Panc1 (cell line): Measurements from ENCODE around the gene ADAMTSL3. TPM values are rescaled to one million over a fixed set of nuclear protein-coding genes. Genes with fewer than 3 reads are reported as not detected.

Experiments used
- ATAC-seq: fragments of 200-7000 bp; cut with Tn5 transposase; 2 replicates; pipeline ENCODE4 v1.9.1; 2020; ENCODE audit warnings: mild to moderate bottlenecking, moderate library complexity
- BruUV-seq: library from RNA; stranded (reverse); fragments of 400-500 nt; replicated peaks from 2 replicates; lab custom pipeline; 2021; lab: Mats Ljungman, UMichigan
- CTCF ChIA-PET: fragments of 300-600 bp; sonication (Branson Sonifier 250); formaldehyde crosslinking; loops from one replicate; lab custom pipeline; 2022; ENCODE audit warnings: antibody characterized with exemption; lab: Charles Lee
- POLR2A ChIA-PET: fragments of 300-600 bp; sonication (Branson Sonifier 250); formaldehyde crosslinking; loops from one replicate; lab custom pipeline; 2022; ENCODE audit warnings: antibody characterized with exemption; lab: Charles Lee
- DNase-seq: peaks from one replicate; pipeline ENCODE4 v3.0.0-alpha.2; 2010; ENCODE audit warnings: low read depth, low spot score
- H3K27ac ChIP-seq: 2 replicates; pipeline ENCODE4 v1.5.1; 2011; ENCODE audit warnings: mild to moderate bottlenecking, low read length, inconsistent platforms
- H3K27me3 ChIP-seq: fragments of 200-500 bp; sonication (Bioruptor generic); 2 replicates; pipeline ENCODE4 v1.6.0; 2014; ENCODE audit warnings: low read length, inconsistent platforms; ENCODE audit not compliant: control insufficient read depth, insufficient read depth
- H3K36me3 ChIP-seq: fragments of 200-500 bp; sonication (Bioruptor generic); 2 replicates; pipeline ENCODE4 v1.5.1; 2014; ENCODE audit warnings: inconsistent platforms, mild to moderate bottlenecking, low read length, moderate library complexity; ENCODE audit not compliant: control insufficient read depth, insufficient read depth
- H3K4me1 ChIP-seq: 2 replicates; pipeline ENCODE4 v1.5.1; 2011; ENCODE audit warnings: inconsistent platforms, mild to moderate bottlenecking, low read length, moderate library complexity; ENCODE audit not compliant: control insufficient read depth, insufficient read depth
- H3K4me3 ChIP-seq, 2 experiments: 2 replicates each; pipeline ENCODE4 v1.5.1; 2011 to 2012; ENCODE audit warnings: low read depth in 2 of 2, low read length in 2 of 2, mild to moderate bottlenecking in 2 of 2, inconsistent platforms in 1 of 2, moderate library complexity in 1 of 2
- H3K9me3 ChIP-seq: fragments of 200-500 bp; sonication (Bioruptor generic); 2 replicates; pipeline ENCODE4 v1.5.1; 2014; ENCODE audit warnings: low read depth, mild to moderate bottlenecking, inconsistent platforms, low read length, moderate library complexity; ENCODE audit not compliant: control insufficient read depth, insufficient read depth
- CTCF ChIP-seq: fragments of 450-650 bp; IDR thresholded peaks from 2 replicates; pipeline ENCODE4 v1.5.1; 2017; ENCODE audit warnings: mild to moderate bottlenecking
- POLR2AphosphoS5 ChIP-seq: IDR thresholded peaks from 2 replicates; pipeline ENCODE4 v1.6.1; 2012; ENCODE audit warnings: mild to moderate bottlenecking, low read depth, low read length, moderate library complexity
- REST ChIP-seq, 2 experiments: IDR thresholded peaks; 2 replicates each; pipeline ENCODE4 v1.6.1; 2011 to 2012; ENCODE audit warnings: low read depth in 2 of 2, control low read depth in 1 of 2, low read length in 1 of 2, mild to moderate bottlenecking in 1 of 2, moderate library complexity in 1 of 2; ENCODE audit not compliant: insufficient read depth in 1 of 2
- SIN3A ChIP-seq: IDR thresholded peaks from 2 replicates; pipeline ENCODE4 v1.6.1; 2012; ENCODE audit warnings: low read depth, mild to moderate bottlenecking, low read length, moderate library complexity, borderline replicate concordance; ENCODE audit not compliant: insufficient read depth
- TCF7L2 ChIP-seq: IDR thresholded peaks from 2 replicates; pipeline ENCODE4 v1.6.1; 2011; ENCODE audit warnings: mild to moderate bottlenecking, low read depth, low read length, inconsistent platforms
- in situ Hi-C: cut with HindIII; loops from 2 replicates; pipeline ENCODE4 v1.10.0; 2016; ENCODE audit warnings: low sequenced_read_pairs, low pct_unique_long_range_greater_than_20kb
- intact Hi-C: fragments of 100-400 bp; cut with micrococcal nuclease; formaldehyde crosslinking; loops from one replicate; pipeline ENCODE4 v1.10.0; 2022; ENCODE audit not compliant: unreplicated experiment
- total RNA-seq: library from RNA; stranded (reverse); gene quantifications from one replicate; pipeline ENCODE4 v1.2.1, GENCODE V29; 2021; ENCODE audit not compliant: unreplicated experiment

ADAMTSL3 gene
- total RNA-seq, 1 experiment from 2014 or later: not detected

GRCh38 chr15:83838763-83839162, 184.8 kb downstream of the ADAMTSL3 start:
- Histone ChIP-seq H3K27ac (no peak overlapping the region), H3K4me3 (no peak overlapping the region), H3K36me3 (no peaks in the 10 kb centered on the region; the same call in 1 of the 2 replicates), H3K9me3 (no peaks in the 10 kb centered on the region), H3K27me3 (no peaks in the 10 kb centered on the region), H3K4me1 (no peaks in the 10 kb centered on the region)
- no TSS peak for BruUV-seq
- CTCF ChIA-PET: no interaction called here
- no peak for TF ChIP-seq SIN3A
- no peak for TF ChIP-seq POLR2AphosphoS5
- TF ChIP-seq TCF7L2: no peak
- no peak for TF ChIP-seq CTCF
- TF ChIP-seq REST (IDR thresholded peaks at IDR 0.05; ENCODE audit: insufficient read depth in 1 of 2, low read depth in 2 of 2, low read length in 1 of 2): no peak
- DNase-seq (no peak), ATAC-seq (no peak)
- POLR2A ChIA-PET: no interaction called here
- in situ Hi-C loops (no loop called here), intact Hi-C loops (loop anchor here (5.0 kb wide), 1 partner anchor 271 kb away; no protein-coding TSS in a partner anchor)

- BruUV-seq: no TSS peak
- ChIA-PET POLR2A (no interaction called here), CTCF (no interaction called here)
- DNase-seq (no peak), ATAC-seq (no peak)
- Histone ChIP-seq H3K27me3 (no peaks in the 10 kb centered on the region), H3K4me1 (no peaks in the 10 kb centered on the region), H3K4me3 (no peak overlapping the region), H3K27ac (no peak overlapping the region), H3K9me3 (no peaks in the 10 kb centered on the region), H3K36me3 (no peaks in the 10 kb centered on the region; the same call in 1 of the 2 replicates)
- TF ChIP-seq SIN3A (no peak), POLR2AphosphoS5 (no peak), CTCF (no peak), REST (IDR thresholded peaks at IDR 0.05; ENCODE audit: insufficient read depth in 1 of 2, low read depth in 2 of 2, low read length in 1 of 2) (no peak), TCF7L2 (no peak)
- intact Hi-C loops (no loop called here), in situ Hi-C loops (no loop called here)
Observed at GRCh38 chr15:83842281-83842680, 188.4 kb downstream of the ADAMTSL3 start.
